DND-41 (cell line): ENCODE data around the gene APOL3.
"Not testable (repeated sequence)": the region's sequence is repeated elsewhere in the genome, so short reads cannot be mapped to it uniquely, and the experiment has no call there.

ENCODE experiments used
- ATAC-seq: fragments of 200-7000 bp; cut with Tn5 transposase; 3 replicates; pipeline ENCODE4 v1.9.1; 2021; ENCODE audit warnings: low read depth; ENCODE audit not compliant: insufficient read depth
- DNase-seq: peaks from one replicate; pipeline ENCODE4 v3.0.0-alpha.2; 2020
- H2AFZ ChIP-seq: 2 replicates; pipeline ENCODE4 v1.6.0; 2012; ENCODE audit warnings: low read depth, low read length
- H3K27ac ChIP-seq: 2 replicates; pipeline ENCODE4 v1.5.1; 2012; ENCODE audit warnings: low read length, inconsistent platforms
- H3K27me3 ChIP-seq: fragments of 200-600 bp; sonication (generic); 2 replicates; pipeline ENCODE4 v1.6.0; 2012; ENCODE audit warnings: low read length, mild to moderate bottlenecking, inconsistent platforms; ENCODE audit not compliant: insufficient read depth, poor library complexity
- H3K36me3 ChIP-seq: 2 replicates; pipeline ENCODE4 v1.5.1; 2012; ENCODE audit warnings: low read length, inconsistent platforms; ENCODE audit not compliant: insufficient read depth
- H3K4me1 ChIP-seq: 2 replicates; pipeline ENCODE4 v1.5.1; 2012; ENCODE audit warnings: mild to moderate bottlenecking, low read length; ENCODE audit not compliant: insufficient read depth
- H3K4me2 ChIP-seq: 2 replicates; pipeline ENCODE4 v1.6.0; 2012; ENCODE audit warnings: mild to moderate bottlenecking, moderate library complexity, low read length, inconsistent platforms; ENCODE audit not compliant: insufficient read depth
- H3K4me3 ChIP-seq, 2 experiments: fragments of 200-600 bp in 1 of 2; shearing (Covaris generic) in 1 of 2; 2 replicates each; pipeline ENCODE4 v1.5.1; 2012 to 2016; ENCODE audit warnings: inconsistent platforms in 2 of 2, low read length in 2 of 2, mild to moderate bottlenecking in 2 of 2, low read depth in 1 of 2, moderate library complexity in 1 of 2
- H3K79me2 ChIP-seq: 2 replicates; pipeline ENCODE4 v1.6.0; 2012; ENCODE audit warnings: low read length, inconsistent platforms; ENCODE audit not compliant: insufficient read depth
- H3K9ac ChIP-seq: 2 replicates; pipeline ENCODE4 v1.6.0; 2012; ENCODE audit warnings: low read depth, mild to moderate bottlenecking, inconsistent platforms, low read length, moderate library complexity
- H3K9me3 ChIP-seq: 2 replicates; pipeline ENCODE4 v1.5.1; 2012; ENCODE audit warnings: low read length, moderate library complexity, mild to moderate bottlenecking, inconsistent platforms; ENCODE audit not compliant: insufficient read depth, severe bottlenecking
- H4K20me1 ChIP-seq: 2 replicates; pipeline ENCODE4 v1.6.0; 2012; ENCODE audit warnings: low read length; ENCODE audit not compliant: insufficient read depth
- EZH2 ChIP-seq: IDR thresholded peaks from 3 replicates; pipeline ENCODE4 v1.6.1; 2012; ENCODE audit warnings: borderline replicate concordance, low read depth, mild to moderate bottlenecking, moderate library complexity, low read length, inconsistent platforms; ENCODE audit not compliant: severe bottlenecking
- TF ChIP-seq, protein P1 (sequence below): IDR thresholded peaks from 2 replicates; pipeline ENCODE4 v1.5.1; 2012; ENCODE audit warnings: borderline replicate concordance, low read length, moderate library complexity, mild to moderate bottlenecking; ENCODE audit not compliant: poor library complexity, severe bottlenecking; ENCODE audit errors: extremely low read depth

The APOL3 gene

DNA sequence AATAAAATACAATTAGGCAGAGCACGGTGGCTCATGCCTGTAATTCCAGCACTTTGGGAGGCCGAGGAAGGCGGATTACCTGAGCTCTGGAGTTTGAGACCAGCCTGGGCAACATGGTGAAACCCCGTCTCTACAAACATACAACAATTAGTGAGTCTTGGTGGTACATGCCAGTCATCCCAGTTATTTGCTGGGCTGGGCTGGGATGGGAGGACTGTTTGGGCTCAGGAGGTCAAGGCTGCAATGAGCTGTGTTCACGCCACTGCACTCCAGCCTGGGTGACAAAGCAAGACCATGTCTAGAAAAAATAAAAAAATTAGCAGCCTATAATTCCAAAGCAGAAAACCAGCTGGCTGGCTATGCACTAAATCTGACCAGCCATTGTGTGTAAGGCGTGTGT, 35.1 kb downstream of the APOL3 start:
- TF ChIP-seq, protein P1, sequence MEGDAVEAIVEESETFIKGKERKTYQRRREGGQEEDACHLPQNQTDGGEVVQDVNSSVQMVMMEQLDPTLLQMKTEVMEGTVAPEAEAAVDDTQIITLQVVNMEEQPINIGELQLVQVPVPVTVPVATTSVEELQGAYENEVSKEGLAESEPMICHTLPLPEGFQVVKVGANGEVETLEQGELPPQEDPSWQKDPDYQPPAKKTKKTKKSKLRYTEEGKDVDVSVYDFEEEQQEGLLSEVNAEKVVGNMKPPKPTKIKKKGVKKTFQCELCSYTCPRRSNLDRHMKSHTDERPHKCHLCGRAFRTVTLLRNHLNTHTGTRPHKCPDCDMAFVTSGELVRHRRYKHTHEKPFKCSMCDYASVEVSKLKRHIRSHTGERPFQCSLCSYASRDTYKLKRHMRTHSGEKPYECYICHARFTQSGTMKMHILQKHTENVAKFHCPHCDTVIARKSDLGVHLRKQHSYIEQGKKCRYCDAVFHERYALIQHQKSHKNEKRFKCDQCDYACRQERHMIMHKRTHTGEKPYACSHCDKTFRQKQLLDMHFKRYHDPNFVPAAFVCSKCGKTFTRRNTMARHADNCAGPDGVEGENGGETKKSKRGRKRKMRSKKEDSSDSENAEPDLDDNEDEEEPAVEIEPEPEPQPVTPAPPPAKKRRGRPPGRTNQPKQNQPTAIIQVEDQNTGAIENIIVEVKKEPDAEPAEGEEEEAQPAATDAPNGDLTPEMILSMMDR, result no peak
- TF ChIP-seq EZH2, result no peak
- Histone ChIP-seq H3K4me2 (no peak overlapping the region), H2AFZ (no peak overlapping the region), H3K9ac (no peak overlapping the region), H4K20me1 (no peaks in the 10 kb centered on the region), H3K27ac (no peak overlapping the region), H3K36me3 (no peaks in the 10 kb centered on the region), H3K4me1 (peaks cover 11% of the 10 kb centered on the region), H3K4me3 (no peak overlapping the region), H3K27me3 (no peaks in the 10 kb centered on the region), H3K9me3 (no peaks in the 10 kb centered on the region), H3K79me2 (no peaks in the 10 kb centered on the region)
- DNase-seq, result no peak
- ATAC-seq, result no peak

DNA sequence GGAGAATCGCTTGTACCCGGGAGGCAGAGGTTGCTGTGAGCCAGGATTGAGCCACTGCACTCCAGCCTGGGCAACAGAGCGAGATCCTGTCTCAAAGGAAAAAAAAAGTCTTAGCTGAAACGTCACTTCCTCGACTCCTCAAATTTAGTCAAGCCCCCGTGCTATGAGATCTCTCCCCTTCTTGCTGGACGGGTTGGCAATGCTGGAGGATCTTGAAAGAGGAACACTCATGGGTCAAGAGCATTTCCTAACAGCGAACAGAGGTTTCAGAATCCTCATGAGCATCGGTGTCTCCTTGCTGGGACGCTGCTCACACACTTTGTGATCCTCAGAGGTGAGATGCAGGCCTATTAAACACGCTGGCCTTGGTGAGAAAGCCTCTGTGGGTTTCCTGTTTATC, 35.9 kb downstream of the APOL3 start:
- DNase-seq, result no peak
- Histone ChIP-seq H3K4me2 (no peak overlapping the region), H3K4me3 (no peak overlapping the region), H4K20me1 (no peaks in the 10 kb centered on the region), H2AFZ (peak overlapping the region; percentile 71), H3K27ac (no peak overlapping the region), H3K36me3 (no peaks in the 10 kb centered on the region), H3K27me3 (no peaks in the 10 kb centered on the region), H3K9me3 (no peaks in the 10 kb centered on the region), H3K9ac (no peak overlapping the region), H3K79me2 (no peaks in the 10 kb centered on the region), H3K4me1 (peaks cover 11% of the 10 kb centered on the region)
- TF ChIP-seq, protein P1, result no peak
- no peak for TF ChIP-seq EZH2
- no peak for ATAC-seq

DNA sequence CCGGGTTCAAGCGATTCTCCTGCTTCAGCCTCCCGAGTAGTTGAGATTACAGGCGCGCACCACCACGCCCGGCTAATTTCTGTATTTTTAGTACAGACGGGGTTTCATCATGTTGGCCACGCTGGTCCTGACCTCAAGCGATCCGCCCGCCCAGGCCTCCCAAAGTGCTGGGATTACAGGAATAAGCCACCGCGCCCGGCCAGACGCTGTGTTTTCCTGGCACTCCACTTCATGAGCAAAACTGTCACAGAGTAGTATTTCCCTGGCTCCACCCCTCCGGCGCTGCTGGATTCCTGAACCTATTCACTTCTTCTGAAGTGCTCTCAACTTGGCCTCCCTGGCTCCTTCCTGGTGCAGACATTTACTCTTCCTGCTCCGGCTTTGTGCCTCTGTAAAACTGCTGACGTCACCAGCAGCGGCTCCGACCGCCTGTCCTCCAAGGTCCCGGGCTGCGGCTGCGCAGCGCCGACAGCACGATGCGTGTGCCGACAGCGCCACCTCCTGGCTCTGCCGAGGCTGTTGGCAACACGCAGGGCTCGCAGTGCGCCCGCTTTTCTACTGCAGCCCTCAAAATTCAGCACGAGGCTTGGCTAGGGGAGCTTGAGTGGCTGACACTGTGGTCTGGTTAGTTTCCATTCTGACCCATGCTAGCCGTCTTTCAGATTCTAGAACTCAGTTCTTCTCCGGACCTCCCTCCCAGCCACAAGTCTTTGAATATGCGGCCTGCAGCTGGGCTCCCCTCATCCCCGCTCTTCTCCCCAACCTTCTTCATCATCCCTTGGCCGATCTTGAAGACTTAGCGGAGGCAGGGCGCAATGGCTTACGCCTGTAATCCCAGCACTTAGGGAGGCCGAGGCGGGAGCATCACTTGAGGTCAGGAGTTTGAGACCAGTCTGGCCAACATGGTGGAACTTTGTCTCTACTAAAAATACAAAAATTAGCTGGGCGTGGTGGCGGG, 36.6 kb downstream of the APOL3 start:
- peak; percentile 98 for ATAC-seq
- H3K4me2 ChIP-seq, result peak overlapping the region; percentile 55
- no peaks in the 10 kb centered on the region for H3K9me3 ChIP-seq
- H3K9ac ChIP-seq, result peak overlapping the region; percentile 37; the same call in 1 of the 2 replicates
- peak; percentile 94 for DNase-seq
- H3K27me3 ChIP-seq, result no peaks in the 10 kb centered on the region
- TF ChIP-seq EZH2, result no peak
- TF ChIP-seq, protein P1, result peak; percentile 99
- peak overlapping the region; percentile 62 for H3K27ac ChIP-seq
- no peaks in the 10 kb centered on the region for H3K79me2 ChIP-seq
- H3K36me3 ChIP-seq, result no peaks in the 10 kb centered on the region
- peaks cover 11% of the 10 kb centered on the region for H3K4me1 ChIP-seq
- peak overlapping the region in 1 of 2 experiments; percentile 37; a peak in 1 of 4 replicates for H3K4me3 ChIP-seq
- no peaks in the 10 kb centered on the region for H4K20me1 ChIP-seq
- peak overlapping the region; percentile 96 for H2AFZ ChIP-seq

DNA sequence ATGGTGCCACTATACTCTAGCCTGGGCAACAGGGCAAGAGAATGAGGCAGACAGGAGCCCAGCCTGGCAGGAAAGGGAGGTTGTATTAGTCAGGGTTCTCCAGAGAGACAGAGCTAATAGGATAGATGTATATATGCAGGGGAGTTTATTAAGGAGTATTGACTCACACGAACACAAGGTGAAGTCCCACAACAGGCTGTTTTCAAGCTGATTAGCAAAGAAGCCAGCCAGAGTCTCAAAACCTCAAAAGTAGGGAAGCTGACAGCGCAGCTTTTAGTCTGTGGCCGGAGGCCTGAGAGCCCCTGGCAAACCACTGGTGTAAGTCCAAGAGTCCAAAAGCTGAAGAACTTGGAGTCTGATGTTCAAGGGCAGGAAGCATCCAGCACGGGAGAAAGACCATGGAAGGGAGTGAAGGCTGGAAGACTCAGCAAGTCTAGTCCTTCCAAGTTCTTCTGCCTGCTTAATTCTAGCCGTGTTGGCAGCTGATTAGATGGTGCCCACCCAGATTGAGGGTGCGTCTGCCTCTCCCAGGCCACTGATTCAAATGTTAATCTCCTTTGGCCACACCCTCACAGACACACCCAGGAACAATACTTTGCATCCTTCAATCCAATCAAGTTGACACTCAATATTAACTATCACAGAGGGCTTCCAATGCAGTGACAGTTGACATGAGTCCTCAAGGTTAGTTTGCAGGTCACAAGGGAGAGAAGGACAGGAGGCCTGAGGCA, 39.8 kb downstream of the APOL3 start:
- not testable (repeated sequence) for H3K4me2 ChIP-seq, ATAC-seq, H3K36me3 ChIP-seq

More for the DNA sequence above, 39.8 kb downstream of the APOL3 start:
- H3K27me3 ChIP-seq, H4K20me1 ChIP-seq, H2AFZ ChIP-seq, H3K9ac ChIP-seq, H3K79me2 ChIP-seq, H3K9me3 ChIP-seq, H3K27ac ChIP-seq, DNase-seq, H3K4me3 ChIP-seq: not testable (repeated sequence)
- H3K4me1 ChIP-seq, result peaks cover 11% of the 10 kb centered on the region
